GM20431 (cell line): ENCODE data around the gene ST7.

Experiments
- in situ Hi-C: fragments of 300-500 bp; cut with MseI, MboI; formaldehyde crosslinking; loops from one replicate; pipeline ENCODE4 v1.15.0; 2020; ENCODE audit warnings: low sequenced_read_pairs; ENCODE audit not compliant: unreplicated experiment

The ST7 gene

DNA sequence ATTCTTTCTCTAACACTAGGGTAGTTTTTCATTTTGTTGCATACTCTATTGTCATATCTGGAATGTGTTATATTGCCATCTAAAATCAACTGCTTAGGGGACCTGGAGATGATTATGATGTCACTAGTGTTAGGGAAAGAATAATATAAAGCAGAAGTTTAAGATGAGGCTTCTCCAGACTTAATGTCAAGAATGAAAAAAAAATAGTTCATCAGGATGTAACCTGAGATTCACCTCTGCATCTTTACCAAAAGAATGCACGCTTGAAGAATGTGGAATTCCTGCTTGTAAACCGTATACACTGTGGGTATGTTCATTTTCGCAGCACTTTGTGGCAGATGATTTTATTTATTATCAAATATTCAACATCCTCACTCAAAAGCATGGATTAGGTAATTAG, 184.6 kb downstream of the ST7 start:
- in situ Hi-C loops: no loop called here

DNA sequence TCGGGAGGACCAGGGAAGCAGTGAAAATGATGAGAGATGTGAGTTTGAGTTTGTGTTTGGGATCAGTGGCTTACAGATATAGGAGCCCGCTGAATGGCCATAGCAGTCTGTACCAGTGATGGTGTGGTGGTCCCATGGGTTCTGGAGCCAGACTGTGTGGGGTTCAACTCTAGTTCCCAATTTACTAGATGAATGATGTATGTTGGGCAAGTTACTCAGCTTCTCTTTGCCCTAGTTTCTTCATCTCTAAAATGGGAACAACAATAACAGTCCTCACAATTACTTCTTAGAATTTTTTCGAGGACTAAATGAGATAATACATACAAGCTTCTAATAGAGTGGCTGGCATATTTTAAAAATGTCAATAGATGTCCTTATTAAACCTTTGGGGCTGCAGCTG, 185.2 kb downstream of the ST7 start:
- in situ Hi-C loops: no loop called here

DNA sequence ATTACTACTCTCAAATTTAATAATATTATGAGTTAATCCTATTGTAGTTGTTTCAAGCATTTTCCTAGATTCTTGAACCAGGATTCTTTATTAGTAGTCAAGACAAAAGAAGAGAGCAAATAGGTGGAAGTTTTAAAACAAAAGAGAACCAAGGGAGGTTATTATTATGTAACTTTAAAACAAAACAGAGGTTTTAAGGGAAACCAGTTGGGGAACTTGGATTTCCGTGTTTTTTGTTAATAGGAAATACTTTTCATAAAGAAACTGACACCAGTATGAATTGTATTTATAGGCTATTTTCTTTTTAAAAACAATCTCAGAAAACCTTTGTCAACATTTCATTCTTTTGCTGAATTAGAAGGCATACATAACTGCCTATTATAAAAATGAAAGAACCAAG, 185.7 kb downstream of the ST7 start:
- in situ Hi-C loops: no loop called here

DNA sequence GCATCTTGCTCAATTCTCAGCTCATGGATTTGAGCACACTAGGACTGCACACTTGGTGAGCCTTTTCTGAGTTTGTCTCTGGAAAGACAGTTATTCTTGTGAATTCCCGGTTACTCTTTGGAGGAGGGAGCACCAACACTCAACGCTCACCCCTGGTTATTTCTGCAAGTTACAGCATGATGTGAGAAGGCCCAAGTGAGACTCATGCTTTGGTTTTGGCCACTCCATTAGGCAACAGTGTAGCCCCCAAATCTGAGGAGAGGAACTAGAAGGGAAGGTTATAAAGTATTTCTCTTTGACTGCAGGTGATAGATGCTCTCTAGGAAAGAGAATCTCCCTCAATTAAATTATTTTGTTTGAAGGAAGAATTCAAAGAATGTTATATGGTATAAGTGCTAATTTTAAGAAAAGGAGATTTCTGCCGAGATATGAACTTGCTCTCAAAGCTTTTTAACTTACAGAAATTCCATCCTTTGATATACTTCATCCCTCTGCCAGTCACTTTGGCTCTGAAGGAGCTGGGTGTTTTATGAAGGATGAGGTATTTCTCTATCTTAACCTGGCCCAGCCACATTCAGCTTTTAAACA, 186.2 kb downstream of the ST7 start:
- in situ Hi-C loops: no loop called here

DNA sequence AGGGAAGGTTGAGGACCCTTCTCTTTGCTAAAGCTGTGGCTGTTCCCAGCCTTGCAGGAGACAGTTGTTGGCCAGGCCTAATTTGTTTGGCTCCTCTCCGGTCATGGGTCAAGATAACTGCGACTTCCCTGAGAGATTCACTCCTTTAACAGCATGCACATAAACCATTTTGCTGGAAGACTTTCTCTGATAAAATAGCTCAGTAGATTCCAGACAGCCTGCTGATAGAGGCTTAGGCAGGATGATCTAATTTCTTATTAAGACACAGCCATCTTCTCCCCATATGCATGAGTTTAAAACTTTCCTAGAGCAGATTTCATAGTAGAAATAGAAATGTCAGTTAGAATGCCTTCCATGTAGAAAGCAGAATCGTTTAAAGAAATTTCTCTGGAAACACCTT, 187.6 kb downstream of the ST7 start:
- in situ Hi-C loops: no loop called here

DNA sequence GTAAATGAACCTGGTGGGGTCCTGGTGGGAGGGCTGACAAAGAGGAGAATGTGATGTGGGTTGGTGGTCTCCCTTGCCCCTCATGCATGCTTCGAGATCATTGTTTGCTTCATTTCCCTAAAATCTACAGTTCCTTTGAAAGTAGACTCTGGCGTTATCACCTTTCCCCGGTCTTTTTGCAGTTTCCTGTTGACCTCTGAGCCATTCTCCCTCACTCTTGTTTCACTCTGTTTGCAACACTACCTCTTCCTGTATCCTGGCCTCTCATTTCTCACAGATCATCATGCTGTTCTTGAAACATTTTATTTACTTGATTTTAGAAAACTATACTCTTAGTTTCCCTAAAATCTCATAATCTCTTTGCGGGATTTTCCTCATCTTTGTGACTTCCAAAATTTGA, 189.8 kb downstream of the ST7 start:
- in situ Hi-C loops: no loop called here

DNA sequence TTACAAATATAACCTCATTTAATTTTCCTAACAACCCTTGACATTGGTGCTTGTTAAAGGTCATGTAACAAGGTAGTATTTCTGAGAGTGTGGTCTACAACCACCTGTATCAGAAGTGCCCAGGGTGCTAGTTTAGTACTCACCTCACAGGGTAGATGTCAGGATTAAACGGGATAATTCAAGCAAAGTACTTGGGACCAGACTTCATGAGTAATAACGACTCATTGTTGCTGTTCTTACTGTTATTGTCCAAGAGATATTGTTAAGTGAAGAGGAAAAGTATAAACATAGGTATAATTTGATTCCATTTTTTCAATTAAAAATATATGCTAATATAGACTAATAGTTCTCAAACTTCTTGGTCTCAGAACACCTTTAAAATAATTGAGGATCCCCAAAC, 190.3 kb downstream of the ST7 start:
- in situ Hi-C loops: no loop called here

DNA sequence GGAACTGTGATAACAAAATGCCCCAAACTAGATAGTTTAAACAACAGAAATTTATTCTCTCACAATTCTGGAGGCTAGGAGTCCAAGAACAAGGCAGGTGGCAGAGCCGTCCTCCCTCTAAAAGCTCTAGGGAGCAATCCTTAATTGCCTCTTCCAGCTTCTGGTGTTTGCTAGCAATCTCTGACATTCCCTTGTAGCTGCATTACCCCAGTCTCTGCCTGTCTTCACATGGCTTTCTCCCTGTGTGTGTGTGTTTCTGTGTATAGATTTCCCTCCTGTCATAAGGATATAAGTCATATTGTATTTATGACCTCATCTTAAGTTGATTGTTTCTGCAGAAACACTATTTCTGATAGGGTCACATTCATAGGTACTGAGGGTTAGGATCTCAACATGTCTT, 192.0 kb downstream of the ST7 start:
- in situ Hi-C loops: no loop called here

DNA sequence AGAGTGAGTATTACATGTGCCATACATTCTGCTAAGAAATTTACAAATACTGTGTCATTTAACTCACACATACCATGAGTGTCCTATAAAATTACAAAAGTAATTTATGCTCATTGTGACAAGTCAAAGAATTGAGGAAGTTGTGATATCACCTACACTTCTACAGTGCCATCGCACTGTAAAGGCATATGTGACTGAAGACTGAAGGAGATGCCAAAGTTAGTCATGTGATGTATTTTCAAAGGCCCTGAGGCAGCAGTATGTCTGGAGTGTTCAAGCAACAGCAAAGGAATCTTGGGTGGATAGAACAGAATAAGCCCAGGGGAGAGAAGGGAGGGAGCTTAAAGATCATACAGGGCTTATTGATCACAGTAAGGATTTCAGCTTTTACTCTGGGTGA, 192.8 kb downstream of the ST7 start:
- in situ Hi-C loops: no loop called here

DNA sequence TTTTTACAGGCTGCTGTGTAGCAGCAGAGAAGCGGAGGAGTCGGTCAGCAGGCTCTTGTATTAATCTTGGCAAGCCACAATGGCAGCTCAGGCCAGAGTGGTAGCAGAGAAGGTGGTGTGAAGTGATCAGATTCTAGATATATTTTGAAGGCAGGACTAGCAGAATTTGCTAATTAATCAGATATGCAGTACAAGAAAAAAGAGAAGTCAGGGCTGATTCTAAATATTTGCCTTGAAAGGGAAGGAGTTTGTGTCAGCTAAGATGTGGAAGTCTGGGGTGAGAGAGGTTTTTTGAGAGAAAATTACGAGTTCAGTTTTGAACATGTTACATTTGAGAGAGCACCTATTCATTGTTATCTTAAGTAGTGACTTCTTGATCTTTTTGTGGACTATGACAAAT, 193.2 kb downstream of the ST7 start:
- in situ Hi-C loops: no loop called here

DNA sequence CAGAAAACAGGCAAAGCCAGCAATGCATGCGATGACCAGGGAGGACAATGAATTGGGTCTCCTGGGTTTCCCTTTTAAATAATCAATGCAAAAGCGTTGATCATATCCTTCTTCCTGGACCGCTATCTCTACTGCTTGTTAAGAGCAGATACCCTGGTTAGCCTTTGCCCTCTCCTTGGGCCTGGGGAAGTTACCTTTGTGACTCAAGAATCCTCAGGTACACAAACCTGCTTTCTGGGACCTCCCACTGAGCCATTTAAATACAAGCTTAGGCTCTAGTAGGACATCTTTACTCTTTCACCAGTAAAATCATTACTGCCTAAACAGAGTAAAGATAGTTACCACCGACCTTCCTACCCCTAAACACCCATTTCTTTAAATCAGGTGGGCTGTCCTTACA, 195.7 kb downstream of the ST7 start:
- in situ Hi-C loops: no loop called here

DNA sequence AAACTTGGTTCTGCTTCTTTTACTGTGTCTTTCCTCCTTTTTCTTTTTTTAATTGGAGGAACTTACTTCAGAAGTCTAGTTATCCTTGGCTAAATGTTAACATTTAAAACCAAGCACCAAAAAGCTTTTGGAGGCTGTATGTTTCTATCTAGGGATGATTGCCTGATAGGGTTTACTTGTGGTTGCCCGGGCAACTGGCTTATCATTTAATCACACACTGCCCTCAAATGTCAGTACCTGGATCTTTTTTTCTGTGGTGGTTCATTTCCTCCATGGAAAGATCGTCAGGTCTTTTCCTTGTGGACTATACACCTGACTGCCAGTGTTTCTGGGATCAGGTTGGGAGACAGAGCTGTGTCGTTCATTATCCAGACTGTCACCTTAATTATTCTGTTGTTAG, 196.4 kb downstream of the ST7 start:
- in situ Hi-C loops: no loop called here

DNA sequence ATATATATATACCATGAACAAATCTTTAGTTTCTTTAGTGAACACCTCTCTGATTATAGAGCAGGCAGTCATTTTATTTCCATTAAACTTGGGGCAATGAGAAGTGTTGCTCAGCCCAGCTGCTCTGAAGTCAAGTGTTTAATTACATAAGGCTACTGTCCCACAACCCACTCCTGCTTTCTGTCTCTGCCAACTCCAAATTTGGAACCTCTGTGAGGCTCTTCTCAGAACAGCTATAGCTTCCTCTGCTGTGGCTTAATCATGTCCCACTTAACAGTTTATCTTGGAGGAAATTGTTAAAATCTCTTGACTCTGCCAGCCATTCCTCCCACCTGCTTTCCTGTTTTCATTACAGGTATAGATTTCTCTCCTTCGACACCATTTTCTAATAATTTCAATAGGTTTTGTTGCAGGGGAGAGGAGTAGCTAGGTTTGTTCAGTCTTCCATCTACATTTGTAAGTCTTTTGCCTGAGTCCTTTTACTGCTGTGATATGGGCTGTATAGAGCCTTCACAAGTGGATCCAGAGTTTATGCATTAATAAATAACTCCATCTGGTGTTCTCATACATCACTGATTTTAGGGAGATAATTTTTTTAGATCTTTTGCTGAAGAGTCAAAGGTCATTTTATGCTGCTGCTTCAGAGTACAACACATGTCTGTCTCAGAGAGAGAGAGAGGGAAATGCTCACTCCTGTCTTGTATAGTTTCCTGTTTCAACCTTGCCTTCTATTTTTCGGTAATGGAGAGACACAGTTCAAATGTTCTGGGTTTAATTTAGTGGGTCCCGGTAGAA, 199.1 kb downstream of the ST7 start:
- in situ Hi-C loops: no loop called here

DNA sequence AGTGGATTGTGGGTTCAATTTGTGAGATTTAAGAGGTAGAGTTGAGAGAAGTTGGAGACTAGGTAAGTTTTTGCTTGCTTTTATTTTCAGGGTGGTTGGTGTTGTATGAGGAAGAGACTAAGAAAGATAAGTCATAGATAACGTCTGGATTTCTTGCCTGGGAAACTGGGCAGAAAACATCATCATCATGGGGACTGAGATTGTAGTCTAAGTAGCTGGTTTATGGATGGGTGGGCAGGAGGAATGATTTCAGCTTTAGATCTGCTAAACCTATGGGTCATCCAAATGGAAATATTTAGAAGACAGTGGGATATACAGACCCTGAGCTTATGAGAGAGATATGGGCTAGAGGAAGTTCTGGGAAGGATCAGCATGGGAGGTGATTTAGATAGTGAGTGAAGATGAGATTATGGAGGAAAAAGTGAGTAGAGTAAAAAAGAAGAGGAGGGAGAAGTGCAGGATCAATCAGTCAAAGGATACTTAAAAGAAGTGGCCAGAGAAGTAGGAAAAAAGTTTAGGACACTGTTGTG, 199.8 kb downstream of the ST7 start:
- in situ Hi-C loops: no loop called here

DNA sequence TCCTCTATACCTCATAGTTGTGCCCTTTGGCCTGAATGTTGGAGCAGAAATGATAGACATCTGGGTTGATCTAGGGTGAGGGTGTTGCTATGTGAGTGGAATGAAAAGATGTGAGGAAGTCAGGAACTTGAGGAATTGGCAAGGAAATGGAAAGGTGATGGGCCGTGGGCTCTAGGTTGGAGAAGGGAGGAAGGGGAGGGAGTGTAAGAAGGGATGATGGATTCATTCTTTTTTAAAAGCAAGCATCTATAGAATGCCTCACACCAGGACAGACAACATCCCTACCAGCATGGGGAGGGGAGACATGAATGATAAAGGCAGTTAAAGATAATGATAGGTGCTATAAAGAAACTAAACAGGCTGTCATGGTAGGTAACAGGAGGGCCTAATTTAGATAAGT, 201.4 kb downstream of the ST7 start:
- in situ Hi-C loops: no loop called here

DNA sequence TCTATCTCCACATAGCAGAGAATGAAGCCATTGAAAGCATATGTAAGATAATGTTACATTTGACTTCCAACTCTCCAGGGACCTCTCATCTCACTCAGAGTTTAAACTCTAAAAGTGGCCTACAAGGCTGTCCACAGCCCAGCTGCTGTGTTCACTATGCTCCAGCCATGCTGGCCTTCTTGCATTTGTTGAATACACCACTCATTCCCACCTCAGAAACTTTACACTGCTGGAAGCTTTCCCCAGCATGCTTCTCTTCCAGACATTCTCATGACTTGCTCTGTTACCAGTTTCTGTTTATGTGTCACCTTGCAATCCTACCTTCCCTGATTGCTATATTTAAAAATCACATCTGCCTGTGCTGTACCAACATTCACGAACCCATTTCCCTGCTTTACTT, 202.4 kb downstream of the ST7 start:
- in situ Hi-C loops: no loop called here

DNA sequence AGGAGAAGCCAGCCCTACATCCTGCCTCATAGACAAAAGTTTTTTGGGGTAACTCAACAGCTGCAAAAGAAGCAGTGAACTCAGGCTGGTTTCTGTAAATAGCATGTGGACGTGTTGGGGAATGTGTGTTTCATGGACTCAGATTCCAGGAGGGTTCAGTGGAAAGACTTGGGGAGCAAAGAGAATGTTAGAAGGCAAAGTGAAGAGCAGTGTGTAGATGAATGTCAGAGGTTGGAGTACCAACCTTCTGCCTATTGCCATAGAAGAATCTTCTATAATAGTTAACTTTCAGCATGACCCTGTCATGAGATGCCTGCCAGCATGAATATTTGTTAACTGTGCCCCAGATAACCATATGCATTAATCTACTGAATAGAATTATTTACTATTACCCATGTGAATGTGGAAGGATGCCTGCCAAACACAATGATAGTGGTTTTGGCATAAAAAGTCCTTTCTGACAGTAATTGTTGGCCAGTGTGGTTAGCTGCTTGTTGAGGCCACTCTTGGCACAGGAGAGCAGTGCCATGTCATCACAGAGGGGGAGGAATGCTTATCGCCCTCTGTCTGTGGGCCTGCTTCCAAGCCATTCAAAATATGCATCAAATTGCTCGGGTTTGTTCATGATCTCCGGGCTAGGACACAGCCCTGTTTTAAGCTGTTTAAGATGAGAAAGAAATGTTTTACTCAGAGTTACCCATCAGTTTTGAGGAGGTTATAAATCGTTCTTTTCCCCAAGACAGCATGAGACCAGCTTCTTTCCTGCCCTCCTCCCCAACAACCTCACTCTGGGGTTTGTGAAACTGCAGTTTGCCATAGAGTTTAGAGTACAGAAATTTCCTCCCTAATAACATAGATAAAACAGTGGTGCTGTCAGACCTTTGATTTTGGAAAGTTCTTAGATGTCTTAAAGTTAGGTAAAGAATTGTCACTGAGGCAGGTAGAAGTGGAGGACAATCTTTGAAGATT, 204.2 kb downstream of the ST7 start:
- in situ Hi-C loops: no loop called here

DNA sequence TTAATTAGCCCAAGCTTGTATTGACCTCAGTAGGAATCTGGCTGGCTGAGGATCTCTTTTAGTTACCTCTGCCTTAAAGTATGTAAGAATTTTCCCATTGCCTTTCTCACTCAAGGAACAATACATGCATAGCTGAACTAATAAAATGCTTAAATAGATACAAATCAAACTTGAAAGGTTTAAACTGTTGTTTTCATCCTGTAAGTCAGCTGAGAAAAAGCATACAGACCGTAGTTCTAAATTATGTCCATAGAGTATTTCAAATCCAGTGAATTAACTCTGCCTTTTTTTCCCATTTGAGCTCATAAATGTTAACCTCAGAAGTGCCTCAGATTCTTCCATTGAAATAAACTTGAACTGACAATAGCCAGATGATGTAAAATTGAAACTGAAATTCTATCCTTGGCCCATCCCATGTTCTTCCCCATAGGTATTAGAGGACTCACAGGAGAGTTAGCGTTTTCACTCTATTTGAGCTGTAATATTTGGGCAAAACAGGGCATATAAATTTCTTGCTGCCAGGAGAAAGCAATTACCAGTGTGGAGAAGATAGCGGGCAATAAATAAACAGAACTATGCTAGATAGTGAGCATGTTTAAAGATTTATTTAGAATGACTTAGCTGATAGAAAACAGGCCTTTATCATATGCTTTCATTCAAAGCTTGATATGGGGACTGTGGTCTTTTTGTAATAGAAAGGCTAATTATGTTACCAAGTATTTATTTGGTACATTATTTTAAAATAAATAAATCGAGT, 205.8 kb downstream of the ST7 start:
- in situ Hi-C loops: no loop called here

DNA sequence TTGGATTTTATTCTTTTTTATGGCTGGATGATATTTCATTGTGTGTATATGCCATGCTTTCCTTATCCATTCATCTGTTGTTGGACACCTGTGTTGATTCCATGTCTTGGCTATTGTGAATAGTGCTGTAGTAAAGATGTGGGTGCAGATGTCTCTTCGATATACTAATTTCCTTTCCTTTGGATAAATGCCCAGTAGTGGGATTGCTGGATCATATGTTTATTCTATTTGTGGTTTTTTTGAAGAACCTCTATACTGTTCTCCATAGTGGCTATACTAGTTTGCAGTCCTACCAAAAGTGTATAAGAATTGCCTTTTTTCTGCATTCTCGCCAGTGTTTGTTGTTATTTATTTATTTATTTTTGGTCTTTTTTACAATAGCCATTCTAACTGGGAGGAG, 209.8 kb downstream of the ST7 start:
- in situ Hi-C loops: no loop called here

DNA sequence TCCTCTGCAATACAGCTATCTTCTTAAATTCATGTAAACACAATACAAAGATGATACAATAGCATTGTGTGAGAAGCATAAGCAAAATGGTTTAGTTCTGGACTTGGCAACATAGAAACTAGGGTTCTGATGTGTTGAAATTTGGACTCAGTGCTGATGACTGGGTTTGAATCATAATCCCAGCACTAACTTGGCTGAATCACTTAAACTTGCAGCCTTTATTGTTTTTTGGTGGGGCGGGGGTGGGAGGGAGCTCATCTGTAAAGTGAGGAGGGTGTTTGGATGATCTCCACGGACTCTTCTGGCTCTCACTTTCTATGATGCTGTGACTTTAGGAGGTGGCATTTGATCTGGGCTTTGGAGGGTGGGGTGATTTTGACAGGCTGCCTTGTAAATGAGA, 211.3 kb downstream of the ST7 start:
- in situ Hi-C loops: no loop called here
